ENCODE data around the gene CBX5. TPM values are rescaled to one million over a fixed set of nuclear protein-coding genes. Genes with fewer than 3 reads are reported as not detected.
"Not testable (repeated sequence)": the region's sequence is repeated elsewhere in the genome, so short reads cannot be mapped to it uniquely, and the experiment has no call there.

The CBX5 gene
- total RNA-seq, 1 donor from 2014 or later = 21.9 TPM

DNA sequence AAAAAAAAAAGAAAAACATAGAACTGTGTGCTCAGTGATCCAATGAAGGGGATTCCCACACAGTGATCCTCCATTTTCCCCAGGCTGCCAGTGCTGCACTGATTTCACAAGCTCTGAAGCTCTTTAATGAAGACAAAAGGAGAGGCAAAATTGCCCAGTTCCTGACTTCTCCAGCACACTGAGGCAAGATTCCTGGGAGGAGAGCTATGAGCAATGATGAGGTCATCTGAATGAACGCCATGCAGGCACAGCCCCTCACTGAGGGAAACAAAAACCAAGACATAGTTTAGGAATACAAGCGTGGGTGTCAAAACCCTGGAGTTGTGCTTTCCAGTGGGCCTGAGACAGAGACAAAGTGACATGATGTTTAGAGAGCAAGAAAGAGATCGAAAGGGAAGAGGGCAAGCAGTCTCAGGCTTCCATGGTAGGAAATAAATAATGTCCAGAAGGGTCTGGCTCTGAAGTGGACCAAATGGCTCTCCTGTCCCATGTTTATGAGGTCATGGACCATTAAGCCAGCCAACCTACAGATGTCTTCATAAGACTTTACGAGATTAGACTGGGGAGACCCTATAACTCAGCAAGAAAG, 50.2 kb downstream of the CBX5 start:
- ATAC-seq = no peak

DNA sequence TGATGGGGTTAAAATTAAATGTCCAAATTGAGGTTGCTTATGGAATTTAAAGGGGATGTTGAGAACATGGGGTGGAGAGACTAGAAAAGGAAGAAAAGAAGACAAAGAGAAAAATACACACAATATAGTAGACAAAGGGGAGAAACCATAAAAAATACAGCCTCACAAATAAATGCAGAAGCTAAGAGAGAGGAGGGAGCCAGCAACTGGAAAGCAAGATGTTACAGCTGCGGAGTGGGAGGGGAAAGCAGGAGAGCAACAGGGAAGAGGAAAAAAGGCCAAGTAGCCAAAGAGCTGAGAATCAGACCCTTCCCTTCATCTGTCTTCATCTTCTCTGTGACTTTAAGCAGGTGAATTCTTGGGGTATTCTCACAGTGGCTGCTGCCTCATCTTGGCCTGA, 51.5 kb downstream of the CBX5 start:
- DNase-seq (ENCODE audit: low spot score) (no peak), ATAC-seq (no peak)

More for the DNA sequence above, 50.2 kb downstream of the CBX5 start:
- DNase-seq (ENCODE audit: low spot score) = no peak

DNA sequence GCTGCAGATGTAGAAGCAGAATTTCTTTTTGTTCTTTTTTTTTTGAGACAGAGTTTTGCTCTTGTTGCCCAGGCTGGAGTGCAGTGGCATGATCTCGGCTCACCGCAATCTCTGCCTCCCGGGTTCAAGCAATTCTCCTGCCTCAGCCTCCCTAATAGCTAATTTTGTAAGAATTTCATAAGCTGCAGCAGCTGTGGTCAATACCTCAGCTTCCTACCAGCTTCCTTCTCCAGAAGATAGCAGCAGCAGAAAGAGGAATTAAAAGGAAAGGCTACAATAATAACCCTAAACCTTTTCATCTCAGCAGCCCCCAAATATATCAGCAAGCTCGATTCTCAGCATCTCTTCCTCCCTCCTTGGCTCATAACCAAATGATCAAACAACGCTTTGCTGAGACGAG, 52.0 kb downstream of the CBX5 start:
- not testable (repeated sequence) for DNase-seq (ENCODE audit: low spot score); ATAC-seq

DNA sequence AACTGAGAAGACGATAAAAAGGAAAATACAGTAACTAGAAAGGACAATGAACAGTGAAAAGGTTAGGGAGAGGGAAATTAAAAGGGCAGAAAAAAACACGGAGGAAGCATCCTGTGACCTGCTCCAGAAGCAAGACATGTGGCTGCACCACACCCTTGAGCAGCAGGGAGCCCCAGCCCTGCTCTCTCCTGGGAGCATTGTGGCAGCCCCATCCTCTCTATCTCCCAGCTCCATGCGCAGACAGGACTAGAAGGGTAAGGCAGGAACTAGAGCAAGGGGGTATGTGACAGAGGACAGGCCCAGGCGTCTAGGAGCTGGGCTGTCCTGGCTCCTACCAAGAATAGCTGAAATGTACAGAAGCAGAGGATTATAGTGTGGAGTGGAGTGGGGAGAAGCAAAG, 52.5 kb downstream of the CBX5 start:
- no peak for ATAC-seq
- no peak for DNase-seq (ENCODE audit: low spot score)

DNA sequence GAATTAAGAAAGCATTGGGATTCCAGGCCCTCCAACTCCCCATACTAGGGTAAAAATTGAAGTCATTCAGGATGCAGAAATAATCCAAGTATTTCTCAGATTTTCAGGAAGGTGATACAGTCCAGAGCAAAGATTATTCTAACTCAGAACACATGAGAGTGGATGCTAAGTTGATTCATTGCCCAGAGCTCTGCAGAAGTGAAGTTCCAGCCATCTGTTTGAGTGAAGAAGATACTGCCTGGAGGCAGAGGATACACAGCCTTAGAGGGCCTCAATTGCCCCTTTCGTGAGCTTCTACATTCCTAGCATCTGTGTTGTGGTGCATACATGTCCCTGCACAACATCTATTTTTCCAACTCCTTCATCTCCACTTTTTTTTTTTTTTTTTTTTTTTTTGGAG, 54.3 kb downstream of the CBX5 start:
- no peak for ATAC-seq
- DNase-seq (ENCODE audit: low spot score) = no peak

DNA sequence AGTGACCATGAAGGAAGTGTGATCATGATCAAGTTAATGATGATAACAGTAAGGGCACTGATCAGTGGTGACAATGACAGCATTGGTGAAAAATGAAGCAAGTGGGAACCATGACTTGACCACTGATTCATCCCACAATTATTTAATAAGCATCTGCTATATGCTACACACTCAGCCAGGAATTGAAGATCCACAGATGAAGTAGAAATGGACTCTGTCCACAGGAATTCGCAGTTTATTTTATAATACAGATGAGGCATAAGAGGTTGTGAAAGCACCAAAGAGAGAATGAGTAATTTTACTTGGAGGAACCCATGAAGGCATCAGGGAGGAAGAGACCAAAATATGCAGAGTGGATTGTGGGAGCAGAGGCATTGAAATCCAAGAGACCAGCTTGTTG, 57.3 kb downstream of the CBX5 start:
- no peak for DNase-seq (ENCODE audit: low spot score)
- ATAC-seq = no peak

DNA sequence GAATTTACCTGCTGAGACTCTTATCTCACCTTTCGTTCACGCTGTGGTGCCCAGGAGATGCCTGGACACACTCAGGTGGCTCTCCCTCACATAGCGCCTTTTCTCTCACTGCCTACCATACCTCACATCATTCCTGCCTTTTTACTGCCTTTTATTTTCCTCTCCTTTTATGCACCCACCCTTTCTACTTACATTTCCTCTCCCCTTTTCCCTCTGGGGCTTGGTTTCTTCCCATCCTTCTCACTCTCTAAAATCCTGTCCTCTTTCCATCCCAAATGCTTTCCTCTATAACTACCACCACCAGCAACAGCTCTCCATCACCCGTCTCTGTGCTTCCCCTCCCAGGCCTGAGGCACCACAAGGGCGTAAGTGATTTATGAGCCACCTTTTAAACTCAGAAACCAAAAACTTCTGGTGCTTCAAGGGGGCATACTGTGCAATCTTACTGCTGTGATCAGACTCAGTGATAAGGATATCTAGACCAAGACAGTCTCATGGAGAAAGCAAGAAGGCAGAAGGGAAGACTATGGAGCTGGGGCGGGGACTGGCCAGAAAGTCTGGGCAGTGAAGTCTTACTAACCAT, 58.4 kb downstream of the CBX5 start:
- DNase-seq (ENCODE audit: low spot score) (no peak), ATAC-seq (no peak)

DNA sequence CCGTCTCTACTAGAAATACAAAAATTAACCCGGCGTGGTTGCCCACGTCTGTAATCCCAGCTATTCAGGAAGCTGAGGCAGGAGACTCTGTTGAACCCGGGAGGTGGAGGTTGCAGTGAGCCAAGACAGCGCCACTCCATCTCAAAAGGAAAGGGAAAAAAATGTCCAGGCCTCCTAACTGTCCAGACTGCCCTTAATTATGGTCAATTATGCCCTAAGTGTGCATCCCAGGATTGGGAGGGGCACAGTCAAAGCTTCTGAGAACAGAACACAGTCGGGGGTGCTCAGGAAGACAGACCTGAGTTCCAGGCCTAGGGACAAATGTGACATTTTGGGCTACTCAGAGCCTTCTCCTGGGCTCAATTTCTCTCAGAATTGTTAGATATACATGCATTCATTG, 59.4 kb downstream of the CBX5 start:
- ATAC-seq = no peak

DNA sequence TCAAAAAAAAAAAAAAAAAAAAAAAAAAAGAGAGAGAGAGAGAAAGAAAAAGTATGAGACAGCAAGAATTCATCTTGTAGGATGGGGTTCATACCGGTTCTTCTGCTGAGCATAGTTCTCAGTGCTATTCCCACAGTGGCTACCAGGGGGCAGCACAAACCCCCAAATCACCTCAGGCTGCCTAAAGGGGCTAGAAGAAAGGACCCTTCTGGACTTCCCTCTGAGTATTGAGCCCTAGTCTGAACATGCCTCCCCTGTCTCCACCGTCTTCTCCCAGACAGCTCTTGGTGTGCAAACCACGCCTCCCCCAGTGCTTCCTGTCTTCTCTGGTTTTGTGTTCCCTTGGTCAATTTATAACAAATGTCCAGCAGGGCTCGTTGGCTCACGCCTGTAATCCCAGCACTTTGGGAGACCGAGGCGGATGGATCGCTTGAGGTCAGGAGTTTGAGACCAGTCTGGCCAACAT, 59.8 kb downstream of the CBX5 start:
- ATAC-seq (peak; percentile 86), DNase-seq (ENCODE audit: low spot score) (peak; percentile 62)

More for the DNA sequence above, 59.4 kb downstream of the CBX5 start:
- no peak for DNase-seq (ENCODE audit: low spot score)

DNA sequence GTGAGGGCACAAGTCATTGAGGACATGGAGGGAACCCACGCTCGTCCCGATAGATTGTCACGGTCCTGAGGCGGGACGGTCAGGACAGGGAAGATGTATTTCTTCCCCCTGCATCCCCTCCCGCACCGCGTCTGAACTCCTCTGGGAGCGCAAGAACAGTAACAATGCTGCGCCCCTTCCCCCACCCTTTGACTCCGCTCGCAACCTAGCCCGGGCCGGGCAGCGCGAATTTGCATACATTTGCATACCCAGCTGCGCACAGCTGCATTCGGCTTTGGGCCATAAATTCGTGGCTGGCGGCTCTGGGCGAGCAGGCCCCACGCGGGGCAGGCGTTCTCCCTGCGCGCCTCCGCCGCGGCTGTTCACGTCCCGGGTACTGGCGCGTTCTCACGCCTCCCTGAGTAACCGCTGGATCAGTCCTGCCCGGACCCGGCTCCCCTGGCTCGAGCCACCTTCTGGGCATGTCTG, 62.1 kb downstream of the CBX5 start:
- ATAC-seq (no peak), DNase-seq (ENCODE audit: low spot score) (no peak)

DNA sequence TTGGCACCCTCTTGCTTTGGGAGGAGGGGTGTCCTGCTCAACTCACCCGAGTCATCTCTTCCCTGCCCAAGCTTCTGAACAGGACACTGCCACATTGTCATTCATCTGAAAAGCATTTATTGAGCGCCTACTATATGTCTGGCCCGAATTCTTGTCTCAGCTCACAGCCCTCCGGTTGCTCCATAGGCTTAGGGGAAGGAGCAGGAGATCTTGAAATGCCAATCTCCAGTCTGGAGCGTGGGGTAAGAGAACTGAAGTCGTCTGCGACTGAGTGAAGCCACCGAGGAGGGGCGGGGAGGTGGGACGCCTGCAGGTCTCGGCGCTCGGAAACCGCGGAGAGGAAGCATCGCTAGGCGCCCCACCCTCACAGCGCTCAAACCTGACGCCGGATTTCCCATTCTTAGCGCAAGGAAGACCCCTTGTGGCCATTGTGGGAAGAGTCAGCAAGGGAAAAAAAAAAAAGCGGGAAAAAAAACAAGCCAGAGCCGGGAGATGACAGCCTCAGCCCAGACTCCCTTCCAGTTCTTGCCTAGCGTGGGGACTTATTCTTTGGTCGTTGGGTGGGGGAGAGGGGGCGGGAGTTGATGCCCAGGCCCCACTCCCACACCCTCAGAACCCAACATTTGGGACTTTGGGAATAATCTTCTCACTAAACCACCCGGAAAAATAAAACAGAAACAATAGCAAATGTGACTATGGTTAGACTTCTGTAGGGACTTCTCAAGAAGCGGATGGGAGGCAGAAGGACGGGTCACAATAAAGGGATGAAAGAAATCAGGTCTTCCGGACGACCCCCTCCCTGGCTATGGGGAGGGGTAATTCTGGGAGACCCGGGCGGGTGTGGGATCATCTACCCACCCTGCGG, 62.9 kb downstream of the CBX5 start:
- ATAC-seq (peak; percentile 75), DNase-seq (ENCODE audit: low spot score) (peak; percentile 64)

DNA sequence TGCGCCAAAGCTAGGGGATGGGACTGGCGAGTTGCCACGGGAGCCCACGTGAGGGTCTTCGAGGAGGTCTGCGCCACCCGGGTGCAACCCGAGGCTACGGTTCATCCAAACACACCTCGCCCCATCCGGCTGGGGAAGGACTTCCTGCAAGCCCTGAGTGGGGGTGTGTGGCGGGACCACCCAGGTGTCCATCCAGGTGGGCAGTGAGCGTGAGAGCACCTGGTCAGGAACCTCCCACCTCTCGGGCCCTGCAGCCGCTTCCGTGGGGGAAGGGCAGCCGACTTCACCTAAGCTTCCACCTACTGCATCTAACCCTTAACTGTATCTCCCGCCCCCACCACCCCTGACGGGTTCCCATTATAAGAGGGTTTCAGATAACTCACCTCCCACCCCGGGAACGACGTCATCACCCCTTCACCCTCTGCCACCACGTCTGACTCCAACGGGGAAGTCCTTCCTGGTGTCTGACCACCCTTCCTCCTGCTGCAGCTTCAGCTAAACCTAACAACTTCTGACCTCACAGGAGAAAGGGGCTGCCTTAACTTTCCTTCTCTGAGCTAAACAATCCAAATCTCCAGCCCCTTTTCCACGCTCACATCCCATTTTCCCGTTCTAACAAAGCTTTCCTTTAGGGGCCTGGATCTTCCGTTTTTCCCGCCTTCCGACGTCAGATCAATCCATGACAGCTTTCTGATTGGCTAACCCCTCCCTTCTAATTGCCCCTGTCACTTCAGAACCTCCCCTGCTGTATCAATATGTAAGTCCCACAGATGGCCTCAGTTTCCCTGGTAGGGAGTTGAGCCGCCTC, 63.7 kb downstream of the CBX5 start:
- DNase-seq (ENCODE audit: low spot score) (no peak), ATAC-seq (no peak)

DNA sequence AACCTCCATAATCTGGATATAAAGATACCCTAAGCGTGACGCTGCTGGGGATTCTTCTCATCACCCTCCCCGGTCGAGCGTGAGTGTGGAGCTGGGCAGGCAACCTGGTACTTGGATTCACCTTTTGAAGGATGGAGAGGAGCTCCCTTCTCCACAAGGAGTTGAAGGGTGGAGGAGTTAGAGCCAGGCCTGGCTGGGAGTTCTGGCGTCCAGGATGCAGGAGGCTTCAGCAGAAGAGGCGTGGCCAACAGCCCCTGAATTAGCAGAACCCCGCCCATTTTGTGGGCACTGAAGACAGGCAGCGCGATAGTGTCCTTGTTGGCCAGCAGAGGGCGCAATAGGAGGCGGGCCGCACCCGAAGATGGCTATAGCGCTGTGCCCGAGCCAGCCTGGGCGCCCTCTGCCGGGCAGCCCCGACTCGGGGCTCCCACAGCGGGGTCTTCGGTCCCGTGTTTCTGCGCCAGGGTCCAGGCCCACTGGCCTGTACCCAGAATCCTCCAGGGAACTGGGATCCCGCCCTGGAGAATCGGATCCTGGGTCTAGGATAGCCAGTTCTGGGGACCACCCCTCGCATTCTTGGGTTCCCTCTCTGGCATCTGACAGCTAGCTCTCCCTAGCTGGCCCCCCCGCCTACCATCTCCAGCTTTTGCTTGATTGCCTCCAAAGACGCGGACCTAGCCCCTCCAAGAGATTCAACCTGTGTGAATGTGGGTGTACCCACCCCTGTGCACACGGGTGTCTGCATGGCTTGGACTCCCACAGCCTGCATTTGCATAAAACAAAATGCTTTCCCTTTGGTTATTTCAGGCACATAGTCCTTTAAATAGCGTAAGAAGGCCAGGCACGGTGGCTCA, 65.1 kb downstream of the CBX5 start:
- peak; percentile 79 for DNase-seq (ENCODE audit: low spot score)
- peak; percentile 91 for ATAC-seq

DNA sequence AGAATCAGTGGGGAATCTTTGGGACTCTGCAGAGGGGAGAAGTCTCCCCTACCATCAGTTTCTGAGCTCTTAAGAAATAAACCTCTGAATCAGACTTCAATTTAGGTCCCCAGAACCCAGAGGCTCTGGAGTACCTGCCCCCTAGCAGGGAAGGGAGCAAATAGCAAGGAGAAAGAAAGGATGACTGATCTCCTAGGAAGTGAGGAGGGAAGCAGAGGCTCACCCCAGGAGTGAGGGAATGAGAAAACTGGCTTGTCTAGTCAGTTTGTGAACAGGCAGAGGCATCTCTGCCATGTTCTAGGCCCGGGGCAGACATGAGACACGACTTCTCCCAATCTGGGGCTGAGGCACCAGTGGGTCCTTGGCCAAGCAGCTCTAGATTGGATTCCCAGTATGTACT, 66.8 kb downstream of the CBX5 start:
- ATAC-seq = no peak

DNA sequence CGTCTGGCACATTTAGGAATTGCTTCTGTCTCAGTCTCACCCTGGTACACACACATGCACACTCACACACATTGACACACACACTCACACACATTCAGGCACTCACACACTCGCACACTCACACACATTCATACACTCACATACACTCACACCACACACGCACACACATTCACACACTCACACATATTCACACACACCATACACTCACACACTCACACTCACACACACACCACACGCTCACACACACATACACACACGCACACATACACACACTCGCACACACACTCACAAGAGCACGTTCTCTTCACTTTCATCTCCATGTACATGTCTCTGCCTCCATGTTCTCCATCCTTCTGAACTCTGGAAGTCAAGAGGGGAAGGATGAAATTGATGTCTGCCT, 68.0 kb downstream of the CBX5 start:
- DNase-seq (ENCODE audit: low spot score) (no peak), ATAC-seq (no peak)

More for the DNA sequence above, 66.8 kb downstream of the CBX5 start:
- DNase-seq (ENCODE audit: low spot score) = no peak

DNA sequence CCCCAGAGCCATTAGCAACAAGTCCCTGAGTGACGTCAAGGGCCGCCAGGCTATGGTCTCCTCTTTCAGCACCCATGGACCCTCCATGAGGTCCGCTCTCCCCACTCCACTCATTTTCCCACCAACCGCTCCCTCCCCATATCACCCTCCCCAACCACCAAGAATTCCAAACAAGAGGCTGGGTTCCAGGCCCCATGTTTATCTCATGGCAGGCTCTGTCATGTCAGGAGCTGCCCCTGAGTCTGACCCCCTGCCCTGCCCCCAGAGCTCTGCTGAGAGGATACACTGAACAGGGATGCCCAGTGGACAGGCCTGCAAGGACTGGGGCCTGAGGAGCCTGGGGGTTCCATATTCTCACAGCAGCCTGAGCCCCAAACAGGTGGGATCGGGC, 69.5 kb downstream of the CBX5 start:
- no peak for ATAC-seq
- no peak for DNase-seq (ENCODE audit: low spot score)

DNA sequence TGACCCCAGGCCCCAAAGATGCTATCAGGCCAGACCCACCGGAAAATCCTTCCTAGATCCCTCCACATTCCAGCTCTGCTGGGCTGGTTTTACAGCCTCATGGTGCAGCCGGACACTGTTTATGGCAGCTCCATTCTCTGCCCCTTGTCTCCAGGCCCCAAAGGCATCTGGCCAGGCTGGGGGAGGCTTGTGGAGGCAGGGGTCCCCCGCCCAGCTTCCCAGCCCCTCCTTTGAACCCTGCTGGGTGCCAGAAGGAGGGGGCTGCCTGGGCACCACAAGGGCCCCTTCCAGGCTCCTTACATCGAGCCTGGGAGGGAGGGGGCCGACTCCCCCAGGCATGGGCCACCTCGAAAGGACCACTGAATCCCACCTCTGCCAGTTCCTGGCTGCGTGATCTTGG, 71.3 kb downstream of the CBX5 start:
- DNase-seq (ENCODE audit: low spot score) (no peak), ATAC-seq (no peak)

DNA sequence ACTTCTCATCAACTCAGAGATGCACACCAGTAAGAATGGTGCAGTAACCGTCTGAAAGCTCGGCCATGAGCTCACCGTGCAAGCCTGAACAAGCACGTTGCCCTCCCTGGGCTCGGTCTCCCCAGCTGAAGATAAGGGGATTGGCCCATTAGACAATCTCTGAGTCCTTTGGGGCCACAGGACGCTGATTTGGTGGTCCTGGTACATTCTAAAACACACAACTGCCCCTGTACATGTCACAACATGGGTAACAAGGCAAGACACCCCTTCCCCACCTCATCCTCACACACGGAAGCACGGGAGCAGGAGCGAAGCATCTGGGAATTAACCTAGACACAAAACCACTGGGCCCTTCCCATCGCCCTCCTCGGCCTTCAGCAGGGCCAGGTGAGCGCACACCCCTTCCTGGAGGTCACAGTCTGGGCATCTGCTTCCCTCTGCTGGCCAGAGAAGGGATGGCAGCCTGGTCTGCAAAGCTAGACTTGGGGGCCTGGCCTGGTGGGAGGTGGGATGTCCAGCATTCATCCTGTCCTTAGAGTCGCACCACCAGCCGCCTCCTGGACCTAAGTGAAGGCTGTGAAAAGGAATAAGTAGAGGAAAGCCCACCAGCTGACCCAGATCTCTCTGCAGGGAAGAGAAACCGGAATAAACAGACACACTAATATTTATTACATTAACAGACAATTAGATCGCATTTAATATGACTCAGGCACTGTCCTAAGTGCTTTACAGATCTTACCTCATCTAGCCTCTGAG, 72.2 kb downstream of the CBX5 start:
- DNase-seq (ENCODE audit: low spot score) (peak; percentile 66), ATAC-seq (peak; percentile 94)

DNA sequence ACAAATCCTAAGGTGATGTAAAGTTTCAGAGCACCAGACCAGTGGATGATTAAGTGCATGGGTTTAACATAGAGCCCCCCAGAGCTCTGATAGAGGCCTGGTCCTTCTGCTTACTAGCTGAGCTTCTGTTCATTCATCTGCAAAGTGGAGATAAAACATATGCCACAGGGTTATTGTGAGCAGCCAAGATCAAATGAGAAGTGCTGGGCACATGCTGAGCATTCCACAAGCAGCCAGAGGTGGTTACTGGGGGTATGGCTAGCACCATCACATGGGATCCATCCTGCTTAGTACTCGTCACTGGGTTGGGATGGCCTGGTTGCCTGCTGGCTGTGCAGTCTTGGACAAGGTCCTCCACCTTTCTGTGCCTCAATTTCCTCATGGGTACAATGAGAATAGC, 73.1 kb downstream of the CBX5 start:
- ATAC-seq (no peak), DNase-seq (ENCODE audit: low spot score) (no peak)

Measured in left lobe of liver (tissue), 2 donors.